Activated CD8-positive, alpha-beta memory T cell treated with anti-CD3 and anti-CD28 coated beads, Interleukin-2, amount 50 U/mL, for 24 hours (primary cell): ENCODE results near the gene MRPL20.
"Not testable (repeated sequence)": the region's sequence is repeated elsewhere in the genome, so short reads cannot be mapped to it uniquely, and the experiment has no call there.

ENCODE experiments used
- DNase-seq: peaks from one replicate; pipeline ENCODE4 v3.0.0-alpha.2; 2020; ENCODE audit errors: extremely low read depth

Gene MRPL20

GRCh38 chr1:1437033-1437903, 30.2 kb upstream of the MRPL20 start:
- DNase-seq = no peak

GRCh38 chr1:1436630-1437032, 29.5 kb upstream of the MRPL20 start:
- no peak for DNase-seq

- no peak for DNase-seq
Measured at GRCh38 chr1:1435911-1436629, 29.0 kb upstream of the MRPL20 start.

GRCh38 chr1:1435106-1435903, 28.2 kb upstream of the MRPL20 start, which contains the start of gene VWA1:
Gene VWA1 (plus strand): TSS chr1:1435690. CDS start chr1:1435749, 59 bp downstream.
- DNase-seq = no peak

DNA sequence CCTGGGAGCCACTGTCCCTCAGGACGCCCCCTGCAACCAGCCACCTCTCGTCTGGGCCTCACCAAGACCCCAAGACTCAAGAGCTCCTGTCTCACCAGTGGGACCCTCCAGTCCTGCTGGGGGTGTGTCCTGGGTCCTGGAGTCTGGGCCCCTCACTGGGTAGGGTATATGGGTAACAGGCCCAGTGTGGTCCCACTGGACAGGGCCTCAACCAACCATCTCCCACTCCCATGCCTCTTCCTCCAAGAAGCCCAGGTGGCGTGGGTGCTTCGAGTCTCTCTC, 27.7 kb upstream of the MRPL20 start:
- DNase-seq = no peak

DNA sequence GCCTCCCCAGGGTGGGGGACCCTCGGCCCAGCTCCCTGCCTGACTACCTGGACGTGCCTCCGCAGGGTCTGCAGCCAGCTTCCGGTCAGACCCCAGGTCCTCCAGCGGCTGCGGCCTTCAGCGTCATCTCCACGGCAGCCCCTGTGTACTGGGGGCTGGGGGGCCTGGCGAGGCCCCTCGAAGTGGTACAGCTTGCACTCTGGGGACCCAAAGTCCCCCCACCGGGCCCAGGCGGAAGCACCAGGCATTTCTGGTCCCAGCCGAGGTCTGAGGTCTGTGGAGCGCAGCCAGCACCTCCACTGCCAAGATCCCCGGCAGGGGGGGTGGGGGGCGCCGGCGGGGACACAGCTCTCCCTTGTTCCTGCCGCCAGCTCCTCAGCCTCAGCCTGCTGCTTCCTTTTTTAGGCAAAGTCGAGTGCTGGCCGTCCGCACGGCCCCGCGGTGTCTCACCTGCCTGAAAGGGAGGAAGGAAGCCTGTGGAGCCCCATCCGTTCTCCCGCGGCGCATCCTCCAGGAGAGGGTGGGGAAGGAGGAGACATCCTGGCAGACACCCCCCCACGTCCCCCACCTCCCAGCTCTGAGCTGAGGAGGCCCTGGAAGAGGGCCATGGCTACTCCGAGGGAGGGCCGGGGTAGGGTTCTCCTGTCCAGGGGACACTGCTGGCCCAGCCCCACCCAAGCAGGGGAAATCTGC, 27.2 kb upstream of the MRPL20 start:
- no peak for DNase-seq

DNA sequence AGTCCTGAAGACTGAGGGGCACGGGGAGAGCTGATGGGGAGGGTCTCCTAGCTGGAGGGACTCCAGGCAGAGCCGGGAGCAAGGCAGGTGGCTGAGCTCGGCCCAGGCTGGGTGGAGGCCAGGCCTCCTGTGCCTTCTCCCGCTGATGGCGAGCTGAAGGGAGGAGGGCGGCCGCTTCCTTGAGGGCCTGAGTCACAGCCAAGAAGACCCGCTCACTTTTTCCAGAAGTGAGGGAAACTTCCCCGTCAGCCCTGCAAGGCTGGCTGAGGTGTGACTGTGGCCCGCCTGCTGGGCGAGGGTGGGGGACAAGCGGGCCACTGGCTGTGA, 26.7 kb upstream of the MRPL20 start:
- DNase-seq = peak; percentile 23

DNA sequence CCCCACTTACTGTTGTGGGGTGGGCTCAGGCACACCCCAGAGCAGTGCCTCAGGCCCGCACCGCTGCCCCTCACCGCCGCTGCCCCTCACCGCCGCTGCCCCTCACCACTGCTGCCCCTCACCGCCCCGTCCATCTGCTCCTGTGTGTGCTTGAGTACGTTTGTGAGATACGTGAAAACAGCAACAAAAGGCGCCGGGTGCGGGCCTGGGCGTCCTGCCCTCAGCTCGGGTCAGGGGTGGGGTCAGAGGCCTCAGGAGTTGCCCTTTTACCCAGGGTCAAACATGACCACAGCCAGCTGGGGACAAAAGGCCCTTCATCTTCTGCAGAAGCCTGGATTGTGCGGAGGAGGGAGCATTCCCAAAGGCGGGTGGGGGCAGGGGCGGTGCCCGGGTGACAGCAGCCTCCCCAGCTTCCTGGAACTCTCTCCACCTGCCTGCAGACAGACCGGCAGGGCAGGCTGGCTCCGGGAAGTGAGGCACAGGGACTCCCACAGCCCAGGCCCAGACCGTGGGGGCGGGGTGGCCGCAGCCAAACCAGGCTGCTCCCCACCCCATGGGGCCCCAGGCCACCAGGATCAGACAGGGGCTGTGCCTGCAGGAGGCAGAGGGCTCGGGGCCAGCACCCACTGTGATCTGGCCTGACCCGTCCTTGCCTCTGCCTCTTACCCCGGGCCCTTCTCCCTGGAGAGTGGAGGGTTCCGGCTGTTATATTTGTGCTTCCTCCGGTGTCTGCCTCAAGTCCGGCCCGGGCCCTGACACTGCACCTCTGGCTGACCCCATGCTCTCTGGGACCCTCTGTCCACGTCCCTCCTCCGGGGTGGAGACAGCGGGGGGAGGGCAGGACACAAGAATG, 26.1 kb upstream of the MRPL20 start:
- DNase-seq = no peak

DNA sequence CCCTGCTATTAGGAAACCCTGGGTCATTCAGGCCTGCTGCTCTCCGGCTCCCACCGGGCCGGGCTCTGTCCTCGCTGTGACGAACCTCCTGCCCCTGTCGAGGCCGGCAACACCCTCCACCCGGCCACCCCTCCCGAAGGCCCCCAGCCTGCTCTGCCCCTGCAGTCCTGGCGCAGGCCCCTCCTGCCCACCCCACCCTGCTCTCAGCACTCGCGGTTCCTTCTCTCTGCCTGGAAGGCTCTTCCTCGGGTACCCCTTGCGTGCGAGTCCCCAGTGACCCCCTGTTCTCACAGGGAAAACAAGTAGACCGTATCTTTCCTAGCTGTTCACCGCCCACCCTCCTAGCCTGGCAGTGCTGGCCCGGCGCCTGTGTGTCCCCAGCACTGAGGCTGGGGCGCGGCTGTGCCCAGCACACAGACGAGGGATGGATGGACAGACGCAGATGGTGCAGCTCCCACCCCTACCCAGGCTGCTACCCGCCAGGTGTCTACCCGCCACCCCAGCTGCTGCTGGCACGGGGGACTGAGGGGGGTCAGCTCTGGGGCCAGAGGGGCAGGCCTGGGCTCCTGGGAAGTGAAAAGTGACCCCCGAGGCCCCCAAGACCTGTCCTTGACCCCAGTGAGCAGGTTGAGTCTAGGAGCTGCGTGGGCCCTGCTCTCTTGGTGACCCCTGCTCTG, 25.3 kb upstream of the MRPL20 start:
- no peak for DNase-seq

DNA sequence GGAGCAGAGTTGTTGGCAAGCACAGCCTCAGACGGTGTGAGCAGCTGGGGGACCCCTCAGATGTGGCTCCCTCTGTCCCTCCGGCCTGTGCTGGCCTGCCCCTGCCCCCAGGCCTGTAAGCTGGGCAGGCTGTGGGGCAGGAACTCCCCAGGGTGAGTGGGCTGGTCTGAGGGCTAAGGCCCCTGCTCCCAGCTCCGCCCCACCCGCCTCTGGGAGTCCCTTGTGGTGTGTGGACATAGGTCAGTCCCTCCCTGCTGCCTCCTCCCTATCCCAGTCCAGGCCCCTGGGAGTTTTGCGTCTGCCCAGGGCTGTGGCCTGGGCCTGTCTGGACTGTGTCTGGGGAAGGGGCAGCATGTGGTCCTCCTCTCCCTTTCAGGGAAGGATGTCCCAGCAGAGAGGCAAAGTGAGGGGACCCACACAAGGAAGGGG, 24.8 kb upstream of the MRPL20 start:
- no peak for DNase-seq

GRCh38 chr1:1430992-1431844, 24.1 kb upstream of the MRPL20 start:
- DNase-seq = no peak

- DNase-seq = no peak
Measured at GRCh38 chr1:1430114-1430982, 23.3 kb upstream of the MRPL20 start.

DNA sequence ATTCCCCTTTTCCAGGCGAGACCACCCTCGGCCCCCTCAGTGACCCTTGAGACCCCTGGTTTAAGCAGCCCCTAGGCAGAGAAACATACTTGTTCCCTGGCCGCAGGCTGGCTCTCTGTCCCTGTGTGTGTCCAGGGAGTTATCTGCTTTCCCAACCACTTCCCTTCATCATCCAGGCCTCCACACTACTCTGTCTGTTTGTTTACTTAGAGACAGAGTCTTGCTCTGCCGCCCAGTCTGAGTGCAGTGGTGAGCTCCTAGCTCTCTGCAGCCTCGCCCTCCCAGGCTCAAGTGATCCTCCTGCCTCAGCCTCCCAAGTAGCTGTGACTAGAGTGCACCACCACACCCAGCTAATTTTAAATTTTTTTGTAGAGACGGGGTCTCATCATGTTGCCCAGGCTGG, 22.6 kb upstream of the MRPL20 start:
- DNase-seq = no peak

DNA sequence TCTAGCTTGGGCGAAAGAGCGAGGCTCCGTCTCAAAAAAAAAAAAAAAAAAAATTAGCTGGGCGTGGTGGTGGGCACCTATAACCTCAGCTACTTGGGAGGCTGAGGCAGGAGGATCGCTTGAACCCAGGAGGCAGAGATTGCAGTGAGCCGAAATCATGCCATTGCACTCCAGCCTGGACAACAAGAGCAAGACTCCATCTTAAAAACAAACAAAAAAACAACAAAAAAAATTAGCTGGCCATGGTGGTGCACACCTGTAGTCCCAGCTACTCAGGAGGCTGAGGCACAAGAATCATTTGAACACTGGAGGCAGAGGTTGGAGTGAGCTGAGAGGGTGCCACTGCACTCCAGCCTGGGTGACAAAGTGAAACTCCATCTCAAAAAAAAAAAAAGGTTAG, 21.9 kb upstream of the MRPL20 start:
- DNase-seq = not testable (repeated sequence)

DNA sequence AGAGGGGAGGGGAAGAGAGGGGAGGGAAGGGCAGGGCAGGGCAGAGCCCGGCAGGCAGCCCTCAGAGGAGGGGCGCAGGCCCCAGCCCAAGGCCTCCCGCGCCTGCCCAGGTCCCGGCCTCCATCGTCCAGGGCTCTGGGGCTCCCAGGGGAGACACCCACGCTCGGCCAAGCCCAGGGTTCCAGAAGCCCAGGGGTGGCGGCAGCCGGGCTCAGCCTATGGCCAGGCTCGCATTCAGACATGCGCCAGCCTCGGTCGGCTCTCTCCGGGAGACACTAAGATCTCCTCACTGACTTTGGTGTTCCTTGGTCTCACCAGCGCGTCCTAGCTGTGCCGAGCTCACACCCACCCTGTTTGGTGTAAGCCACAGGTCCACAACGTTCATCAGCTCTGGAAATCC, 21.1 kb upstream of the MRPL20 start:
- no peak for DNase-seq

DNA sequence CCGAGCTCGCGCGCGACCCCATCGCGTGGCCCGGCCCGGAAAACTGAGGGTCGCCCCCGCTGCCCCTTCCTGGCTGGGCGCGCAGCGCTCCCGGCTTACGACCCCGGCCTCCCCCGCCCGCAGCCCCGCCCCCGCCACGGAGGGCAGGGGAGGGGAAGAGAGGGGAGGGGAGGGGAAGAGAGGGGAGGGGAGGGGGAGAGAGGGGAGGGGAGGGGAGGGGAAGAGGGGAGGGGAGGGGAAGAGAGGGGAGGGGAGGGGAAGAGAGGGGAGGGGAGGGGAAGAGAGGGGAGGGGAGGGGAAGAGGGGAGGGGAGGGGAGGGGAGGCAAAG, 20.7 kb upstream of the MRPL20 start:
- DNase-seq = no peak

DNA sequence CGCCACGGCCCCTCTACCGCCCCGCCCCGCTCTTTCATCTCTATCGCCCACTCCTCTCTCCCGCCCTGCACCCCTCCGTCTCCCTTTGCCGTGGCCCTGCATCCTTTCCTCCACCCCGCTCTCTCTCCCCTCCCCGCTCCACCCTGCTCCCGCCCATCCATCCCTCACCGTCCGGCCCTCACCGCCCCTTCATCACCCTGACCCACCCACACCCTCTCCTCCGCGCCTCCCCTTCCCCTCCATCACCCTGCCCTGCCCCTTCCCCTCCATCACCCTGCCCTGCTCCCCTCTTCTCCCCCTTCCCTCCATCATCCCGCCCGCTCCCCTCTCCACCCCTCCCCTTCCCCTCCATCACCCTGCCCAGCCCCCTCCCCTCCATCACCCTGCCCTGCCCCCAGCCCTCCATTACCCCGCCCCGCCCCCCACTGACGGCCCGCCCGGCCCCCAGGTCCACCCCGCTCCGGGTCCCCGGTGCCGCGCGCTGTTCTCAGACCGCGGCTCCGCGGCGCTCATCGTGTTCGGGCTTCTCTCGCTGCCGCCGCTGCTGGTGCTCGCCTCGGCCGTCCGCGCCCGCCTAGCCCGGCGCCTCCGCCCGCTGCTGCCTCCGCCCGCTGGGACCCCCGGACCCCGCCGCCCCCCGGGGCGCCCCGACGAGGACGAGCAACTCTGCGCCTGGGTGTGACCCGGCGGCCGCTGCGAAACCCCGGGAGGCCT, 20.2 kb upstream of the MRPL20 start:
- DNase-seq = no peak

GRCh38 chr1:1426496-1427105, 19.5 kb upstream of the MRPL20 start:
- DNase-seq = no peak
